ENCODE results near the gene CRLF2. TPM values are rescaled to one million over a fixed set of nuclear protein-coding genes. Genes with fewer than 3 reads are reported as not detected.
"Not testable (repeated sequence)": the region's sequence is repeated elsewhere in the genome, so short reads cannot be mapped to it uniquely, and the experiment has no call there.

Gene CRLF2, protein sequence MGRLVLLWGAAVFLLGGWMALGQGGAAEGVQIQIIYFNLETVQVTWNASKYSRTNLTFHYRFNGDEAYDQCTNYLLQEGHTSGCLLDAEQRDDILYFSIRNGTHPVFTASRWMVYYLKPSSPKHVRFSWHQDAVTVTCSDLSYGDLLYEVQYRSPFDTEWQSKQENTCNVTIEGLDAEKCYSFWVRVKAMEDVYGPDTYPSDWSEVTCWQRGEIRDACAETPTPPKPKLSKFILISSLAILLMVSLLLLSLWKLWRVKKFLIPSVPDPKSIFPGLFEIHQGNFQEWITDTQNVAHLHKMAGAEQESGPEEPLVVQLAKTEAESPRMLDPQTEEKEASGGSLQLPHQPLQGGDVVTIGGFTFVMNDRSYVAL
- not detected in 2 replicates for total RNA-seq

DNA sequence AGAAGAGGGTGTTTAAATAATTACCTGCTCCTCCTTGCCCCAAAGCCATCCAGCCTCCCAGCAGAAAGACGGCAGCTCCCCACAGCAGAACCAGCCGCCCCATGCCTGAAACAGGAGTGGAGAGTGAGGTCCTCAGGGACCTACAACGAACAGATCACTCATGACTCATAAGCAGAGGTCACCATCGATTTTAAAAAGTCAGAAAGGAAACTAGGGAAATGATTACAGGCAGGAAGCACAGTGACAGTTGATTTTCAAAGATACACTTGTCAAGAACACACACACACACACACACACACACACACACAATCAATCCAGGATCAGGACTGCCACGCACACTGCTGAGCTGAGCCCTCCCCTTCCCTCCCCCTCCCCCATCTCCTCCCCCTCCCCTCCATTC is at the start of gene CRLF2:
CRLF2 (minus strand) TSS at position 118 of the 400 bp plus-strand sequence; CDS start at position 103, 15 bp downstream.
- ChIA-PET CTCF (no interaction called here), POLR2A (no interaction called here)
- H3K36me3 Mint-ChIP-seq (ENCODE audit: low read depth): no peaks in the 10 kb centered on the region
- TF ChIP-seq, protein P1, sequence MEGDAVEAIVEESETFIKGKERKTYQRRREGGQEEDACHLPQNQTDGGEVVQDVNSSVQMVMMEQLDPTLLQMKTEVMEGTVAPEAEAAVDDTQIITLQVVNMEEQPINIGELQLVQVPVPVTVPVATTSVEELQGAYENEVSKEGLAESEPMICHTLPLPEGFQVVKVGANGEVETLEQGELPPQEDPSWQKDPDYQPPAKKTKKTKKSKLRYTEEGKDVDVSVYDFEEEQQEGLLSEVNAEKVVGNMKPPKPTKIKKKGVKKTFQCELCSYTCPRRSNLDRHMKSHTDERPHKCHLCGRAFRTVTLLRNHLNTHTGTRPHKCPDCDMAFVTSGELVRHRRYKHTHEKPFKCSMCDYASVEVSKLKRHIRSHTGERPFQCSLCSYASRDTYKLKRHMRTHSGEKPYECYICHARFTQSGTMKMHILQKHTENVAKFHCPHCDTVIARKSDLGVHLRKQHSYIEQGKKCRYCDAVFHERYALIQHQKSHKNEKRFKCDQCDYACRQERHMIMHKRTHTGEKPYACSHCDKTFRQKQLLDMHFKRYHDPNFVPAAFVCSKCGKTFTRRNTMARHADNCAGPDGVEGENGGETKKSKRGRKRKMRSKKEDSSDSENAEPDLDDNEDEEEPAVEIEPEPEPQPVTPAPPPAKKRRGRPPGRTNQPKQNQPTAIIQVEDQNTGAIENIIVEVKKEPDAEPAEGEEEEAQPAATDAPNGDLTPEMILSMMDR (IDR thresholded peaks at IDR 0.05): no peak
- ATAC-seq (ENCODE audit: low read depth): peak; percentile 71
- peaks cover 2% of the 10 kb centered on the region for H3K9me3 Mint-ChIP-seq
- intact Hi-C loops (cut with micrococcal nuclease): no loop called here
- H3K27me3 Mint-ChIP-seq: peaks cover 11% of the 10 kb centered on the region
- peaks cover 22% of the 10 kb centered on the region for H3K4me1 Mint-ChIP-seq
- DNase-seq: no peak
- H3K27ac Mint-ChIP-seq: no peak within 1 kb of the TSS
- H3K4me3 Mint-ChIP-seq: no peak within 1 kb of the TSS

DNA sequence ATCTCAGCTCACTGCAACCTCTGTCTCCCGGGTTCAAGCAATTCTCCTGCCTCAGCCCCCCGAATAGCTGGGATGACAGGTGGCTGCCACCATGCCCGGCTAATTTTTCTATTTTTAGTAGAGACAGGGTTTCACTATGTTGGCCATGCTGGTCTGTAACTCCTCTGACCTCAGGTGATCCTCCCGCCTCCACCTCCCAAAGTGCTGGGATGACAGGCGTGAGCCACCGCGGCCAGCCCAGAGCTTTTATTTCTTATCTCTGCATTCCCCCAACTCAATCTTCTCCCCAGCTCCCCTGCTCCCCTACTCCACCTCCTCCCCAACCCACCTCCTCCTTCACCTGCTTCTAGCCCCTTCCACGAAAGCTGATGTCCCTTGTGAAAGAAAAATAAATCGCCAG is 49.3 kb upstream of the CRLF2 start:
- DNase-seq; intact Hi-C loops (cut with micrococcal nuclease); H3K9me3 Mint-ChIP-seq; POLR2A ChIA-PET; H3K27me3 Mint-ChIP-seq; CTCF ChIA-PET; ATAC-seq (ENCODE audit: low read depth); H3K27ac Mint-ChIP-seq; H3K4me3 Mint-ChIP-seq; H3K4me1 Mint-ChIP-seq; H3K36me3 Mint-ChIP-seq (ENCODE audit: low read depth): not testable (repeated sequence)

DNA sequence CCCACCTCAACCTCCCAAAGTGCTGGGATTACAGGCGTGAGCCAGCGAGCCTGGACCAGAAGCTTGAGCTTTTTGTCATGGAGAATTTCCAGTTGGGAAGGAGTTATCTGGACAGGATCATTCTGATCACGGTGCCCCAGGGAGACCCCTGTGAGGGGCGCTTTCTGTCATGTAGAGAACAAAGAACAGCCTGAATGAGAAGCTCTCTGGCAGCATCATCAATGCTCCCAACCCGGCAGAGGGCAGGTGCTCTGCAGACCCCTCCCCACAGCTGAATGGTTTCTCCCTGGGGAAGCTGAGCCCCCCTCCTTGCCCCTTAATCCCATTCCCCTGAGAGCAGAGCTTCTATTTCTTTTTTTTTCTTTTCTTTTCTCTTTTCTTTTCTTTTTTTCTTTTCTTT is 48.8 kb upstream of the CRLF2 start:
- Mint-ChIP-seq H3K27ac (no peak overlapping the region), H3K4me3 (no peak overlapping the region), H3K9me3 (peaks cover 3% of the 10 kb centered on the region), H3K27me3 (peaks cover 2% of the 10 kb centered on the region), H3K36me3 (ENCODE audit: low read depth) (no peaks in the 10 kb centered on the region), H3K4me1 (no peaks in the 10 kb centered on the region)
- TF ChIP-seq, protein P1 (IDR thresholded peaks at IDR 0.05): no peak
- ATAC-seq (ENCODE audit: low read depth) (no peak), DNase-seq (no peak)
- ChIA-PET CTCF (no interaction called here), POLR2A (no interaction called here)
- intact Hi-C loops (cut with micrococcal nuclease): no loop called here

DNA sequence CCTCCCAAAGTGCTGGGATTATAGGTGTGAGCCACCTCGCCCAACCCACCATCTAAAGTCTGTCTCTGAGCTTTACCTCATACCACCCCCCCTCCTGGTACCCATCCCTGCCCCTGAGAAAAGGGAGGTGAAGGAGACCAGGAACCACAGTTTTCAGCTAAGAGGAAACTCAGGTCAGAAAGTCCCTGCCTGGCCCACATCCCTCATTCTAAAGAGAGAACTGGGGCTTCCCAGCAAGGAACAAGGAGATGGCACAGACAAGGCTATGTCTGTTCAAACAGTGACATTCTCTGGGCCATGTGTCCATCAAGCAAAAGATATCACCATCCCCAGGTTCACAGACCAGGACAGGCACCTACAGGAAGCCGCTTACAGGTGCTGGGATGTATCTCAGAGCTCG is 40.4 kb upstream of the CRLF2 start:
- intact Hi-C loops (cut with micrococcal nuclease): no loop called here
- DNase-seq (no peak), ATAC-seq (ENCODE audit: low read depth) (no peak)
- CTCF ChIA-PET: no interaction called here
- Mint-ChIP-seq H3K9me3 (no peaks in the 10 kb centered on the region), H3K4me1 (peaks cover 16% of the 10 kb centered on the region), H3K27me3 (no peaks in the 10 kb centered on the region), H3K27ac (no peak overlapping the region), H3K36me3 (ENCODE audit: low read depth) (no peaks in the 10 kb centered on the region), H3K4me3 (no peak overlapping the region)
- POLR2A ChIA-PET: no interaction called here
- TF ChIP-seq, protein P1 (IDR thresholded peaks at IDR 0.05): no peak

DNA sequence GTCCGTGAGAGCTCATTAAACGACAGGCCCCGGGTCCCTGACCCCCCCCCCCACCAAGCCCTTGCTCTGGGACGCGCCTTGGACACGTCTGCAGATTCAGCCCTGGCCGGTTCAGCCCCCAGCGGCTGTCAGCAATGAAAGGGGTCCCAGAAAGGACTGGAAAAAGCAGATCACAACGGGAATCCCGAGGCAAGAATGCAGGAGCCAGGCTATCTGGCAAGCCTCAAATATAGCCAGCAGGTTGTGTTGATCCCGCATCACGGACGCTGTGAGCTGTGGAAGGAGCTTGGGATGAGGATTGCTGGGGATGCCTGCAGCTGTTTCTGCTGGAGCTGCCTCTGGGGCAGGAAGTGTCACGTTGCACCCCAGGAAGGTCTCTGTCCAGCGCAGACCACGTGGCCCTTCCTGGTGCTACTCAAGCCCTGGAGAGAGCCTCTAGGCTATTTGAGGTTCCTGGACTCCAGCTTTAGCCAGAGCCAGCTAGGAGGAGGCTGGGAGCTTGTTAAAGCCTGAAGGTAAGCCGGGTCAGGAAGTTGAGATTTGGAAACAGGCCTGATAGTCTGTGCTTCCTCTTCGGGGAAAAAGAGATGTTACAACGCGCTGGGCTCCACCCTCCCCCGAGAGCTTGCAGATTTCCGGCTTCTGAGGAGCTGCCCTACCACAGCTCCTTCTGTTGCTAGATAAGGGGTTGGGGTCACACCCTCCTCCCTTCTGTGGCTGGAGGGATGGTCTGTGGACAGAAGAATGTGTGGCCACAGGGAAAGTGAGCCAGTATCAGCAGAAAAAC is 36.8 kb upstream of the CRLF2 start:
- peak; percentile 25 for DNase-seq
- peak; percentile 83 for ATAC-seq (ENCODE audit: low read depth)
- peak overlapping the region; percentile 48 for H3K4me3 Mint-ChIP-seq
- TF ChIP-seq, protein P1 (IDR thresholded peaks at IDR 0.05): no peak
- no peaks in the 10 kb centered on the region for H3K27me3 Mint-ChIP-seq
- ChIA-PET CTCF (no interaction called here), POLR2A (no interaction called here)
- intact Hi-C loops (cut with micrococcal nuclease): loop anchor here (5.0 to 10.0 kb wide), 5 partner anchors 86 to 1566 kb away; partner anchors contain the start of genes AKAP17A, IL3RA and P2RY8
- H3K4me1 Mint-ChIP-seq: peaks cover 19% of the 10 kb centered on the region
- H3K27ac Mint-ChIP-seq: peak overlapping the region; percentile 80
- no peaks in the 10 kb centered on the region for H3K9me3 Mint-ChIP-seq
- no peaks in the 10 kb centered on the region for H3K36me3 Mint-ChIP-seq (ENCODE audit: low read depth)

Data from activated B cell treated with CpG ODN at 0.5 μM for 24 hours (primary cell).